HG03521 (cell line): ENCODE measurements around the gene OSBPL2.
A peak's percentile ranks its signal among the peaks of the same experiment; 100 is the strongest.

Source experiments
- ATAC-seq: cut with Tn5 transposase; IDR thresholded peaks from one replicate; pipeline ENCODE4 v1.9.1; 2021; ENCODE audit warnings: mild to moderate bottlenecking, moderate library complexity; ENCODE audit not compliant: unreplicated experiment

The OSBPL2 gene

GRCh38 chr20:62296724-62297448, 58.6 kb downstream of the OSBPL2 start:
- ATAC-seq, result no peak

- no peak for ATAC-seq
Measured at GRCh38 chr20:62297449-62298227, 59.3 kb downstream of the OSBPL2 start.

GRCh38 chr20:62298577-62299249, 60.4 kb downstream of the OSBPL2 start:
- no peak for ATAC-seq

GRCh38 chr20:62299666-62300236, 61.4 kb downstream of the OSBPL2 start:
- no peak for ATAC-seq

- no peak for ATAC-seq
Measured at GRCh38 chr20:62300319-62300718, 62.0 kb downstream of the OSBPL2 start.

GRCh38 chr20:62301111-62301668, 62.9 kb downstream of the OSBPL2 start:
- no peak for ATAC-seq

GRCh38 chr20:62301773-62302340, 63.5 kb downstream of the OSBPL2 start:
- ATAC-seq, result peak; percentile 27

- ATAC-seq, result peak; percentile 82
Measured at GRCh38 chr20:62302341-62303061, 64.2 kb downstream of the OSBPL2 start, which contains the start of gene ADRM1. Gene ADRM1, plus strand, starts transcription at chr20:62302997. Its CDS starts 572 bp downstream, at chr20:62303569.

- no peak for ATAC-seq
Measured at GRCh38 chr20:62303062-62303339, 64.7 kb downstream of the OSBPL2 start.

GRCh38 chr20:62303340-62304226, 65.3 kb downstream of the OSBPL2 start:
- ATAC-seq, result peak; percentile 14

GRCh38 chr20:62304331-62305148, 66.2 kb downstream of the OSBPL2 start:
- no peak for ATAC-seq

GRCh38 chr20:62305149-62305764, 66.9 kb downstream of the OSBPL2 start:
- ATAC-seq, result no peak

GRCh38 chr20:62305765-62306413, 67.6 kb downstream of the OSBPL2 start:
- ATAC-seq, result no peak

GRCh38 chr20:62306414-62307187, 68.3 kb downstream of the OSBPL2 start:
- no peak for ATAC-seq

GRCh38 chr20:62307226-62308101, 69.1 kb downstream of the OSBPL2 start:
- no peak for ATAC-seq
